ENCODE measurements around the gene SOX5. TPM values are rescaled to one million over a fixed set of nuclear protein-coding genes. Genes with fewer than 3 reads are reported as not detected.

SOX5 gene
- total RNA-seq, 2 experiments from 2014 or later, result 0.69 to 0.70 TPM

GRCh38 chr12:23587833-23588559 is 361.5 kb downstream of the SOX5 start:
- H3K4me1 Mint-ChIP-seq (ENCODE audit: low read depth), result no peaks in the 10 kb centered on the region
- no peaks in the 10 kb centered on the region for H3K36me3 Mint-ChIP-seq
- H3K4me3 Mint-ChIP-seq, result no peak overlapping the region
- intact Hi-C loops (cut with micrococcal nuclease), result no loop called here
- ChIA-PET CTCF (no interaction called here), POLR2A (no interaction called here)
- DNase-seq, result no peak
- no peaks in the 10 kb centered on the region for H3K9me3 Mint-ChIP-seq
- H3K27me3 Mint-ChIP-seq, result no peaks in the 10 kb centered on the region
- no peak overlapping the region for H3K27ac Mint-ChIP-seq

- ChIA-PET CTCF (no interaction called here), POLR2A (no interaction called here)
- H3K4me1 Mint-ChIP-seq (ENCODE audit: low read depth), result no peaks in the 10 kb centered on the region
- no peaks in the 10 kb centered on the region for H3K9me3 Mint-ChIP-seq
- no peak overlapping the region for H3K27ac Mint-ChIP-seq
- no peak overlapping the region for H3K4me3 Mint-ChIP-seq
- no peak for DNase-seq
- H3K36me3 Mint-ChIP-seq, result no peaks in the 10 kb centered on the region
- intact Hi-C loops (cut with micrococcal nuclease), result no loop called here
- H3K27me3 Mint-ChIP-seq, result no peaks in the 10 kb centered on the region
Measured at GRCh38 chr12:23585782-23586163, 363.7 kb downstream of the SOX5 start.

GRCh38 chr12:23585156-23585781 is 364.2 kb downstream of the SOX5 start:
- H3K27ac Mint-ChIP-seq, result no peak overlapping the region
- no peak overlapping the region for H3K4me3 Mint-ChIP-seq

GRCh38 chr12:23581913-23582312 is 367.6 kb downstream of the SOX5 start:
- no peaks in the 10 kb centered on the region for H3K9me3 Mint-ChIP-seq
- intact Hi-C loops (cut with micrococcal nuclease), result no loop called here
- no peaks in the 10 kb centered on the region for H3K4me1 Mint-ChIP-seq (ENCODE audit: low read depth)
- no peaks in the 10 kb centered on the region for H3K36me3 Mint-ChIP-seq
- DNase-seq, result no peak
- ChIA-PET POLR2A (no interaction called here), CTCF (no interaction called here)
- no peaks in the 10 kb centered on the region for H3K27me3 Mint-ChIP-seq
- no peak overlapping the region for H3K27ac Mint-ChIP-seq
- no peak overlapping the region for H3K4me3 Mint-ChIP-seq

More at GRCh38 chr12:23585156-23585781, 364.2 kb downstream of the SOX5 start:
- Mint-ChIP-seq H3K27me3 (no peaks in the 10 kb centered on the region), H3K36me3 (no peaks in the 10 kb centered on the region), H3K9me3 (no peaks in the 10 kb centered on the region), H3K4me1 (ENCODE audit: low read depth) (no peaks in the 10 kb centered on the region)
- ChIA-PET POLR2A (no interaction called here), CTCF (no interaction called here)
- no peak for DNase-seq
- intact Hi-C loops (cut with micrococcal nuclease), result no loop called here

GRCh38 chr12:23579257-23579656 is 370.2 kb downstream of the SOX5 start:
- intact Hi-C loops (cut with micrococcal nuclease), result no loop called here
- ChIA-PET CTCF (no interaction called here), POLR2A (no interaction called here)
- H3K4me1 Mint-ChIP-seq (ENCODE audit: low read depth), result no peaks in the 10 kb centered on the region
- DNase-seq, result no peak
- H3K27ac Mint-ChIP-seq, result no peak overlapping the region
- H3K27me3 Mint-ChIP-seq, result no peaks in the 10 kb centered on the region
- H3K36me3 Mint-ChIP-seq, result no peaks in the 10 kb centered on the region
- no peaks in the 10 kb centered on the region for H3K9me3 Mint-ChIP-seq
- H3K4me3 Mint-ChIP-seq, result no peak overlapping the region

GRCh38 chr12:23576372-23576771 is 373.1 kb downstream of the SOX5 start:
- Mint-ChIP-seq H3K27me3 (no peaks in the 10 kb centered on the region), H3K9me3 (no peaks in the 10 kb centered on the region), H3K36me3 (no peaks in the 10 kb centered on the region), H3K4me3 (no peak overlapping the region), H3K4me1 (ENCODE audit: low read depth) (no peaks in the 10 kb centered on the region), H3K27ac (no peak overlapping the region)
- ChIA-PET CTCF (no interaction called here), POLR2A (no interaction called here)
- intact Hi-C loops (cut with micrococcal nuclease), result no loop called here
- no peak for DNase-seq

GRCh38 chr12:23569356-23569755 is 380.1 kb downstream of the SOX5 start:
- no peaks in the 10 kb centered on the region for H3K9me3 Mint-ChIP-seq

GRCh38 chr12:23566133-23566532 is 383.3 kb downstream of the SOX5 start:
- intact Hi-C loops (cut with micrococcal nuclease), result no loop called here
- no peak overlapping the region for H3K27ac Mint-ChIP-seq
- ChIA-PET POLR2A (no interaction called here), CTCF (no interaction called here)
- H3K4me1 Mint-ChIP-seq (ENCODE audit: low read depth), result no peaks in the 10 kb centered on the region
- H3K4me3 Mint-ChIP-seq, result no peak overlapping the region
- no peaks in the 10 kb centered on the region for H3K36me3 Mint-ChIP-seq
- H3K9me3 Mint-ChIP-seq, result no peaks in the 10 kb centered on the region
- no peak for DNase-seq
- no peaks in the 10 kb centered on the region for H3K27me3 Mint-ChIP-seq

More at GRCh38 chr12:23569356-23569755, 380.1 kb downstream of the SOX5 start:
- Mint-ChIP-seq H3K27me3 (no peaks in the 10 kb centered on the region), H3K4me3 (no peak overlapping the region), H3K4me1 (ENCODE audit: low read depth) (no peaks in the 10 kb centered on the region), H3K36me3 (no peaks in the 10 kb centered on the region), H3K27ac (no peak overlapping the region)
- ChIA-PET CTCF (no interaction called here), POLR2A (no interaction called here)
- DNase-seq, result no peak
- intact Hi-C loops (cut with micrococcal nuclease), result no loop called here

- no peaks in the 10 kb centered on the region for H3K9me3 Mint-ChIP-seq
- intact Hi-C loops (cut with micrococcal nuclease), result no loop called here
- no peaks in the 10 kb centered on the region for H3K36me3 Mint-ChIP-seq
- H3K27ac Mint-ChIP-seq, result no peak overlapping the region
- H3K4me3 Mint-ChIP-seq, result no peak overlapping the region
- ChIA-PET POLR2A (no interaction called here), CTCF (no interaction called here)
- DNase-seq, result no peak
- no peaks in the 10 kb centered on the region for H3K27me3 Mint-ChIP-seq
- H3K4me1 Mint-ChIP-seq (ENCODE audit: low read depth), result no peaks in the 10 kb centered on the region
Measured at GRCh38 chr12:23564451-23565152, 384.9 kb downstream of the SOX5 start.

- H3K9me3 Mint-ChIP-seq, result peaks cover 4% of the 10 kb centered on the region
- POLR2A ChIA-PET, result no interaction called here
- no peaks in the 10 kb centered on the region for H3K36me3 Mint-ChIP-seq
- no peak overlapping the region for H3K4me3 Mint-ChIP-seq
- DNase-seq, result no peak
- CTCF ChIA-PET, result interaction anchor here (0.6 kb wide), 1 partner anchor 679 kb away, joined by 3 read pairs; no protein-coding TSS in a partner anchor
- no peaks in the 10 kb centered on the region for H3K4me1 Mint-ChIP-seq (ENCODE audit: low read depth)
- H3K27ac Mint-ChIP-seq, result no peak overlapping the region
- intact Hi-C loops (cut with micrococcal nuclease), result no loop called here
- H3K27me3 Mint-ChIP-seq, result no peaks in the 10 kb centered on the region
Measured at GRCh38 chr12:23561364-23562345, 387.8 kb downstream of the SOX5 start.

- no peaks in the 10 kb centered on the region for H3K27me3 Mint-ChIP-seq
- no peak overlapping the region for H3K27ac Mint-ChIP-seq
- H3K36me3 Mint-ChIP-seq, result no peaks in the 10 kb centered on the region
- H3K4me1 Mint-ChIP-seq (ENCODE audit: low read depth), result no peaks in the 10 kb centered on the region
- ChIA-PET CTCF (no interaction called here), POLR2A (no interaction called here)
- no peak overlapping the region for H3K4me3 Mint-ChIP-seq
- intact Hi-C loops (cut with micrococcal nuclease), result no loop called here
- no peak for DNase-seq
- H3K9me3 Mint-ChIP-seq, result peaks cover 4% of the 10 kb centered on the region
Measured at GRCh38 chr12:23560611-23561010, 388.9 kb downstream of the SOX5 start.

- ChIA-PET POLR2A (no interaction called here), CTCF (no interaction called here)
- intact Hi-C loops (cut with micrococcal nuclease), result no loop called here
- no peaks in the 10 kb centered on the region for H3K4me1 Mint-ChIP-seq (ENCODE audit: low read depth)
- H3K27me3 Mint-ChIP-seq, result no peaks in the 10 kb centered on the region
- H3K27ac Mint-ChIP-seq, result no peak overlapping the region
- no peak for DNase-seq
- no peak overlapping the region for H3K4me3 Mint-ChIP-seq
- H3K9me3 Mint-ChIP-seq, result peaks cover 4% of the 10 kb centered on the region
- H3K36me3 Mint-ChIP-seq, result no peaks in the 10 kb centered on the region
Measured at GRCh38 chr12:23559268-23559753, 390.2 kb downstream of the SOX5 start.
